MCF 10A (cell line): ENCODE measurements around the gene BIVM. TPM values are rescaled to one million over a fixed set of nuclear protein-coding genes. Genes with fewer than 3 reads are reported as not detected.

ENCODE experiments used
- BruUV-seq: library from RNA; stranded (reverse); fragments of 400-500 nt; replicated peaks from 2 replicates; lab custom pipeline; 2021; lab: Mats Ljungman, UMichigan
- CTCF ChIA-PET: fragments of 300-600 bp; sonication (Branson Sonifier 250); formaldehyde crosslinking; extraction: SDS; loops from one replicate; lab custom pipeline; 2021; ENCODE audit warnings: antibody characterized with exemption, inconsistent platforms; lab: Yijun Ruan, JAX
- POLR2A ChIA-PET: fragments of 300-600, 350-650 bp; sonication (Branson Sonifier 250); formaldehyde crosslinking; extraction: SDS; loops from one replicate; lab custom pipeline; 2020; ENCODE audit warnings: antibody characterized with exemption, inconsistent platforms; lab: Yijun Ruan, JAX
- DNase-seq: peaks from one replicate; pipeline ENCODE4 v3.0.0-alpha.2; 2018; ENCODE audit not compliant: unreplicated experiment
- H3K27ac Mint-ChIP-seq: one replicate; pipeline ENCODE4 v1.8.0; 2022; ENCODE audit warnings: mild to moderate bottlenecking, low read depth, mixed read lengths; ENCODE audit not compliant: unreplicated experiment
- H3K27me3 Mint-ChIP-seq: one replicate; pipeline ENCODE4 v1.8.0; 2022; ENCODE audit warnings: mixed read lengths; ENCODE audit not compliant: insufficient read depth, unreplicated experiment
- H3K36me3 Mint-ChIP-seq: one replicate; pipeline ENCODE4 v1.8.0; 2022; ENCODE audit warnings: mild to moderate bottlenecking, moderate library complexity, mixed read lengths; ENCODE audit not compliant: insufficient read depth, unreplicated experiment
- H3K4me1 Mint-ChIP-seq: one replicate; pipeline ENCODE4 v1.8.0; 2022; ENCODE audit warnings: mixed read lengths; ENCODE audit not compliant: insufficient read depth, unreplicated experiment
- H3K4me3 Mint-ChIP-seq: one replicate; pipeline ENCODE4 v1.8.0; 2022; ENCODE audit warnings: mild to moderate bottlenecking, moderate library complexity, mixed read lengths; ENCODE audit not compliant: unreplicated experiment
- H3K9me3 Mint-ChIP-seq: one replicate; pipeline ENCODE4 v1.8.0; 2022; ENCODE audit warnings: mixed read lengths; ENCODE audit not compliant: unreplicated experiment
- CTCF ChIP-seq: fragments of 200-600 bp; IDR thresholded peaks from one replicate; pipeline ENCODE4 v1.8.0; 2022; ENCODE audit warnings: antibody characterized with exemption, mild to moderate bottlenecking; ENCODE audit not compliant: unreplicated experiment
- intact Hi-C: fragments of 100-400 bp; cut with micrococcal nuclease; formaldehyde crosslinking; loops from 2 replicates; pipeline ENCODE4 v1.14.1; 2022
- total RNA-seq: library from RNA; stranded (reverse); gene quantifications from 2 replicates; pipeline ENCODE4 v1.2.3, GENCODE V29; 2022

Gene BIVM
- total RNA-seq, 1 experiment from 2014 or later = 36.6 TPM

- no peaks in the 10 kb centered on the region for H3K9me3 Mint-ChIP-seq
- CTCF ChIA-PET = interaction anchor here (0.7 to 4.0 kb wide), 6 partner anchors 16 to 178 kb away, joined by 3 to 11 read pairs (median 3); no protein-coding TSS in a partner anchor
- no peaks in the 10 kb centered on the region for H3K36me3 Mint-ChIP-seq
- peak within 1 kb of the TSS; percentile 87 for H3K27ac Mint-ChIP-seq
- H3K4me1 Mint-ChIP-seq = peaks cover 18% of the 10 kb centered on the region
- intact Hi-C loops = loop anchor here (1.0 to 2.0 kb wide), 3 partner anchors 26 to 177 kb away; partner anchors contain the start of genes BIVM, ERCC5 and TPP2
- no peak for TF ChIP-seq CTCF
- POLR2A ChIA-PET = interaction anchor here (0.6 to 5.7 kb wide), 15 partner anchors 12 to 1555 kb away, joined by 3 to 51 read pairs (median 5); partner anchors contain the start of genes BIVM, ERCC5, POGLUT2 and TPP2
- BruUV-seq = no TSS peak
- peak; percentile 79 for DNase-seq
- H3K27me3 Mint-ChIP-seq = no peaks in the 10 kb centered on the region
- peak within 1 kb of the TSS; percentile 80 for H3K4me3 Mint-ChIP-seq
These were observed 25.3 kb upstream of the BIVM start, which contains the start of gene TEX30 for GRCh38 chr13:102773441-102774213. Gene TEX30 (minus strand): TSS chr13:102773786. CDS start chr13:102770026, 3,760 bp downstream.

GRCh38 chr13:102774214-102774568 lies 24.7 kb upstream of the BIVM start:
- no peaks in the 10 kb centered on the region for H3K36me3 Mint-ChIP-seq
- no peaks in the 10 kb centered on the region for H3K27me3 Mint-ChIP-seq
- peaks cover 18% of the 10 kb centered on the region for H3K4me1 Mint-ChIP-seq
- ChIA-PET POLR2A (interaction anchor here (0.6 to 5.7 kb wide), 13 partner anchors 11 to 182 kb away, joined by 3 to 51 read pairs (median 7); partner anchors contain the start of genes BIVM, ERCC5, POGLUT2 and TPP2), CTCF (interaction anchor here (0.7 to 4.0 kb wide), 4 partner anchors 17 to 182 kb away, joined by 3 to 11 read pairs (median 4); no protein-coding TSS in a partner anchor)
- peak overlapping the region; percentile 87 for H3K27ac Mint-ChIP-seq
- H3K9me3 Mint-ChIP-seq = no peaks in the 10 kb centered on the region
- DNase-seq = no peak
- BruUV-seq = TSS peak; percentile 89
- TF ChIP-seq CTCF = no peak
- intact Hi-C loops = no loop called here
- H3K4me3 Mint-ChIP-seq = peak overlapping the region; percentile 80

GRCh38 chr13:102774591-102775520 lies 24.1 kb upstream of the BIVM start:
- ChIA-PET POLR2A (interaction anchor here (0.8 to 5.7 kb wide), 7 partner anchors 10 to 179 kb away, joined by 4 to 51 read pairs (median 5); partner anchors contain the start of genes BIVM, ERCC5, POGLUT2 and TPP2), CTCF (interaction anchor here (1.0 to 4.0 kb wide), 3 partner anchors 16 to 183 kb away, joined by 4 to 11 read pairs (median 5); no protein-coding TSS in a partner anchor)
- H3K36me3 Mint-ChIP-seq = no peaks in the 10 kb centered on the region
- no peak for DNase-seq
- BruUV-seq = no TSS peak
- no peaks in the 10 kb centered on the region for H3K9me3 Mint-ChIP-seq
- no peak for TF ChIP-seq CTCF
- intact Hi-C loops = no loop called here
- peak overlapping the region; percentile 87 for H3K27ac Mint-ChIP-seq
- no peaks in the 10 kb centered on the region for H3K27me3 Mint-ChIP-seq
- H3K4me1 Mint-ChIP-seq = peaks cover 15% of the 10 kb centered on the region
- H3K4me3 Mint-ChIP-seq = peak overlapping the region; percentile 80
